ENCODE measurements around the gene AGAP9.
"Not testable (repeated sequence)": the region's sequence is repeated elsewhere in the genome, so short reads cannot be mapped to it uniquely, and the experiment has no call there.

AGAP9 gene

DNA sequence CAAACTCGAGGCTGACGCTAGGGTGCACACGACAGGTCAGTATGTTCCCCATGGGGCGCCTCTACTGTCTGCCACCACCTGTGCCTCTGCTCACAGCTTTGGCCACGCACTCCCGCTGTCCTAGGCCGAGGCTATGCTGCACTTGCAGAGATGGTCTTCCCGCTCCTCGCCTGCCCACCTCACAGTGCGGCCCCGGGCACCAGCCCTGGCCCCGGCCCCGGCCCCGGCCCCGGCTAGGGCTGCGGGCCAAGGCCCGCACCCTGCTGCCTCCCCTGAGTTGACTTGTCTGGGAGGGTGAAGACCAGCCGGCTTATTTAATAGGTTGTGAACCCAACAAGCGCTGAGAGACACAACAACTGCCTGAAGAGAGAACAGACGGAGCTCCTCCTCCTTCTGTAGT is at the start of gene AGAP9:
TSS of gene AGAP9 (minus strand) at position 164 of the 400 bp plus-strand sequence. CDS start at position 52, 112 bp downstream.
- not testable (repeated sequence) for DNase-seq

DNA sequence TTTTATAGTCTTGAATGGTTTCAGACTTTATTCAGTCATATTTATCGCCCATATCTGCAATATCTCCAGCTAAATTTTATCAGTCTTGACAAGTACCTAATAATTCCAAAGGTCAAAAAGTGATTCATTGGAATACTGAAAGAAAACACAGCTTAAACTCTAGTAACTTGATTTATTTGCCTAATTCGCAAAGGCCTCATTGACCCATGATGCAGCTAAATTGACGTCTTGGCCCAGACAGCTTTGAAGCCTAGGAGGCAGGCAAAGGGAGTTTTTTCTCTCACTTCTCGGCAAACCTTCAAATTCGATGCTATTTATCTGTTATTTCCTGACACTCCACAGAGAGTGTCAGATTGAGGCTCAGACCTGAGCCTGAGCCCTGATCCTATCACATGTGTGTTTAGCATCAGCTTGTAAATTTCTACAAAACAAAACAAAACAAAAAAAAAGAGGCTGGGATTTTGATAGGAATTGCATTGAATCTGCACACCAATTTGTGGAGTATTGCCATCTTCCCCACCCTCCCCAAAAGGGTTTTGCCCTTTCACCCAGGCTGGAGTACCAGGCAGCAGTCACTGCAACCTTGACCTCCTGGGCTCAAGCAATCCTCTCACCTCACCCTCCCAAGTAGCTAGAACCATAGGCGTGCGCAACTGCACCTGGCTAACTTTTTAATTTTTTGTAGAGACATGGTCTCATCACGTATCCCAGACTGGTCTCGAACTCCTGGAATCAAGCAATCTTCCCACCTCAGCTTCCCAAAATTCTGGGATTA is 47.9 kb upstream of the AGAP9 start:
- not testable (repeated sequence) for DNase-seq

DNA sequence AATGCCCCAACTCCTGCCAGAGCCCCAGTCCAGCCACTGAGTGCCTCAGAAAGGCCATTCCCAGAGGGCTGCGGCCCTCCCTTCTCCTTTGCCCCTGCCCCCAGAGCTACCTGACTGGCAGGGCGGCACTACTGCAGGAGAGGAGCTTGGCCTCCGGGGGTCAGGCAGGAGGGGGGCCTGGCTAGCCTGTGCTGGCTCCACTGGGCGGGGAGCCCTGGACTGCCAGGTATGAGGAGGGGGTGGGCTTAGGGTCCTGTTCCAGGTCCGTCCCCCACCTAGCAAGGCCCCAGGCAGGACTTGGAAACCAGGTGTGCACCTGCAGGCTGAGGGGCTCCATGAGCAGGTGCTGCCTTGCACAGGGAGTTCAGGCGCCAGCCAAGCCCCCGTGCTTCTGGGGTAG is 43.3 kb upstream of the AGAP9 start:
- not testable (repeated sequence) for DNase-seq

DNA sequence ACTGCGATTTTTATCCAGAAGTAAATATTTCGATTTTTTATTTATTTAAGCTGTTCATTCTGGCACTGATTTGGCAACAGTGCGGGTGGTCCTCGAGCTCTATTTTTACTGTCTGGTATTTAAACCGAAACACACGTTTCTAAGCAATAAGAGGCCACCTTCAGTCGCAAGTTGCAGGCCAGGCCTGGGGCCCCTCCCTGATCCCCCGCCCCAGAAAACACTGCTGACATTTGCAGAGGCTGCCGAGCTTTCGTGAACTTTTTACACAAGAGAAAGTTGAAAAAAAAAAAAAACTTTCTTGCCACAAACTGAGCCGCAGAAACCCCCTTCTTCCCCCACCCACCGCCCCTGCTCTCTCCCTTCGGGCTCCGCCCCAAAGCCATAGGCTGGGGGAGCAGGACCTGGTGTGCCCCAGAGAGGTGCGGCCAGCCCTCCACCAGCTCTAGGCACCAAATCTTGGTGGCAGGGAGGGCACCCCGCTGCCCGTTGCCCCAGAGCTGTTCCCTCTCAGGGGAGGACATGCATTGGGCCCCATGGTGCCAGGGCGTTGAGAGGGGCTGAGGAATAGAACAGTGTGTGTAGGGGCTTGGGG is 42.8 kb upstream of the AGAP9 start:
- DNase-seq: not testable (repeated sequence)

DNA sequence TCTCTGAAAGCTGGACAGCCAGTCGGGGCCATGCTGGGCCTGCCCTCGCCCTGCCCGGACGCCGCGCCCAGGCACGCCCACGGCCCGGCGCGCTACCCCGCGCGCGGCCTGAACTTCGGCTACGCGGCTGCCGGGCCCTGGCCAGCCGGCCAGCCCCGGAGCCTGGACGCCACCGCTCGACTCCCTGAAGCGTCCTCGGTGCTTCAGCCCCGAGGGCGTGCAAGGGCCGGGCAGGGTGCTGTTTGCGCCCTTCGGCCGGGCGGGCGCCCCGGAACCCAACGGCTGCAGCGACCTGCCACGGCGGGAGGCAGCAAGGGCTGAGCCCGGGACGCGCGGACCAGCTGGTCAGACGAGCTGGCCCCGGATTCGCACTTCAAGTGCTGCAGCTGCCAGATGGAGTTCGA is 42.1 kb upstream of the AGAP9 start:
- DNase-seq: not testable (repeated sequence)

DNA sequence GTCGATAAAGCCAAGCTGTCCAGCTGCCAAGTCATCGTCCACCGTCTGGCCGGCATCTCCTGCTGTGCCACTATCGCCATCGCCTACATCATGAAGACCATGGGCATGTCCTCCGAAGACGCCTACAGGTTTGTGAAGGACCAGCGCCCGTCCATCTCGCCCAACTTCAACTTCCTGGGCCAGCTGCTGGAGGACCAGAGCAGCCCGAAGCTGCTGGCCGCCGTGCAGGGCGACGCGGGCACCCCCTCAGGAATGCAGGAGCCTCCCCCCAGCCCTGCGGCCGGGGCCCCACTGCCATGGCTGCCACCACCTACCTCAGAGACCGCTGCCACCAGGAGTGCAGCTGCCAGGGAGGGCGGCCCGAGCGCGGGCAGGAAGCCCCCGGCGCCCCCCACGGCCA is 41.5 kb upstream of the AGAP9 start:
- DNase-seq: not testable (repeated sequence)

DNA sequence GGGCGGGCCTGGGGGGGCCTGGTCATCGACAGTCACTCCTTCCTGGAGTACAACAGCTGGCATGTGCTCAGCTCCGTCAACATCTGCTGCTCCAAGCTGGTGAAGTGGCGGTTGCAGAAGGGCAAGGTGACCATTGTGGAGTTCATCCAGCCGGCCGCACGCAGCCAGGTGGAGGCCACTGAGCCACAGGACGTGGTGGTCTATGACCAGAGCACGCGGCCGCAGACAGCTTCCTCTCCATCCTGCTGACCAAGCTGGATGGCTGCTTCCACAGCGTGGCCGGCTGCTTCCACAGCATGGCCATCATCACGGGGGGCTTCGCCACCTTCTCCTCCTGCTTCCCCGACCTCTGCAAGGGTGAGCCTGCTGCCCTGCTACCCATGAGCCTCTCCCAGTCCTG is 40.9 kb upstream of the AGAP9 start:
- DNase-seq: not testable (repeated sequence)

DNA sequence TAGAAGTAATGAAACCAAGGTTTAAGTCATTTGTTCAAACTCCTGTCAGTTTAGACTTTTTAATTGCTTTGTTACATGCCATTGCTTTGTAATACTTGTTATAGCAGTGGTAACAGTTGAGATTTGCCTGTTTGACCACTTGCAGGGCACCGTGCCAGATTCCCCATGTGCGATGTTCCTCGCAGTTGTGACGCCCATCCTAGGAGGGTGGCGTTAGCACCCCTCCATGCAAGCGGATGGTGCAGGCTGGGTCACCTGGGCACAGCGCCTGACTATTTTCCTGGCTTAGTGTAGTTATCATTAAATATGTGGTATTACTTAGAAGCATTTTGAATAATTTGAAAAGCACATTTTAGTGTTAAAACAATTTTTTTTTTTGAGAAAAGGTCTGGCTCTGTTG is 37.0 kb upstream of the AGAP9 start:
- not testable (repeated sequence) for DNase-seq

DNA sequence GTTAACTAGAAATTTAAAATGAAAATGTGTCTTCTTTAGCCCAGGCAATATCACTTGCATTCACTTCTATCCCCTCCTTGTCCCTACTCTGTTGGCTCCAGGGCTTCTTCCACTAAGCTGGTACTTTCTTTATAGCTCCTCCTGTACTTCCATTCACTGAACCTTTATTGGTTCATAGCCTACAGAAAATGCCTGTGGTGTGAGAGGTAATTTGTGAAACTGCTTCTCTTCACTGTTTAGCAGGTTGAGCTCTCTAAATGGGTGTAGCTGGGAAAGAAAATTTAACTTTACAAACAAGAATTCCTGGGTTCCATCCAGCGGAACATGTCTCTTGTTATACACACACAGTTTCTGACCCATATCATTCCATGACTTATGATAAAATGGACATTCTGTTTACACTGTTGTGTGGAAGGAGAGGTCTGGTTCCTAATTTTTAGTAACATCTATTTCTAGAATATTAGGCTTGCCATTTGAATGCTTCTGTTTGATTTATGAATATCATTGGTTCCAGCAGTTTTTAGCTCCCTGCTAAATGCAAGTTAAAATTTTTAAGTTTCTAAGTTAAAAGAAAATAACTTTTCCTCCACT is 36.4 kb upstream of the AGAP9 start:
- DNase-seq: not testable (repeated sequence)

DNA sequence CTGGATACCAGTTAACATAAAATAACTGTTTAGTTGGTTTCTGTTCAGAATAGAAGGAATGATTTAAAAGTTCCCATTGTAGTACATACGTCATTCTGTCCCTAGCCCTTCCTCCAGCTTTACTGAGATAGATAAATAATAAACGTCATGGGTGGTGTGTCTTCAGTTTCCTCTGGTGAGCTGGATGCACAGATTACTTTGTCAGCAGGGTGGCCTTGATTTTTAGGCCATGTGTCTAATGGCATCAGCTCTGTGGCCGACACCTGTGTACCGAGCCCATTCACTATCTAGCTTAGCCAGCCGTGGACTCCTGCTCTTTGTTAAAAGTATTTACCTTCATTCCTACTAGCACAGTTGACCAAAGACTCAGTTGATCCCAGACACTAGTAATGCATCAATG is 34.7 kb upstream of the AGAP9 start:
- DNase-seq: not testable (repeated sequence)

DNA sequence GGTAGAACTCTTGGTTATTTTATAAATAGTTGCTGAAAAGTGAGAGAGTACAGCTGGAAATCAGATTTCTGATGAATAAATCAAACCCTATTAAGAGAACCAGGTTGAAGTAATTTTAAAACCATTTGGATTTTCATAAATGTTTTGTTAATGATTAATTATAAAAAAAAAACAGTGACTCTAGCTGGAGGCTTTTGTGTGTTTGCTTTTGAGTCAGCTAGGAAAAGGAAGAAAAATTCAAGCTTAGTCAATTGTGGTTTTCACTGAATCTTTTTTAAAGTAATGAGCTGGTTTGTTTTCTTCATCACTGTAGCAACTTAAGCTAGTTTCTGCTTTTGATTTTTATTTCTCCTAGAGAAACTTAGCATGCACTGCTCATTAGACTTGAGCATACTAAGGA is 34.2 kb upstream of the AGAP9 start:
- DNase-seq: not testable (repeated sequence)

DNA sequence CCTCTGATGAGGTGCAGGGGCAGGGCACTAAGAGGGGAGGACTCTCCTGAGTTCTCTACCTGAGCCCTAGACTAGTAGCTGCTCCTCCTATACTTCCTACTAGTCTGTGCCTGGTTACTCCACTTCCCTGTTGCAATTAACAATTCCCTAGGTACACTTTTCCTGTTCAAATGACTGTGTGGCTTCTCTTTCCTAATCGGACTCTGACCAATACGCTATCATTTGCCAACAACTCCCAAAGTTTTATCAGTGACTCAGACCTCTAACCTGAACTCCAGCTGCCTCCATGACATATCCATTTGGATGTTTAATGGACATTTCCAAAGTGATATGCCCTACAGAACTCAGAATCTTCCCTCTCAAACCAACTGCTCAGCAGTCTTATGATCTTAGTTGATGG is 31.9 kb upstream of the AGAP9 start:
- not testable (repeated sequence) for DNase-seq

DNA sequence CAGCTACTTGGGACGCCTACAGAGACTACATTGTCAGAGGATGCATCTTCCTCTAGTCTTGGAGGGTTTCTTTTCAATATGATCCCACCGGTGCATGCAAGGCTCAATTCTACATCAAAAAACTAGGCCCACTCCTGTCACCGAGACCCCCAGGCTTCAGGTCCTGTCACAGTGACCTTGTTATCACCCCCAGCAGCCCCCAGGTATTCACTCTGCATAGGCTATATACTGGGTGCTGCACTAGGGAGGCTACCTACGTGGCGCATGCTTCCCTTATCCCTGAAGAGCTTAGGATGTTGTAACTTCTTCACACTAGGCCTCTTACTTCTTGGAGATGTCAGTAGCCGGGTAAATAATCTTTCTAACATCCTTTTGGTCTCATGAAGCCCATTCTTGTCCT is 31.1 kb upstream of the AGAP9 start:
- not testable (repeated sequence) for DNase-seq

DNA sequence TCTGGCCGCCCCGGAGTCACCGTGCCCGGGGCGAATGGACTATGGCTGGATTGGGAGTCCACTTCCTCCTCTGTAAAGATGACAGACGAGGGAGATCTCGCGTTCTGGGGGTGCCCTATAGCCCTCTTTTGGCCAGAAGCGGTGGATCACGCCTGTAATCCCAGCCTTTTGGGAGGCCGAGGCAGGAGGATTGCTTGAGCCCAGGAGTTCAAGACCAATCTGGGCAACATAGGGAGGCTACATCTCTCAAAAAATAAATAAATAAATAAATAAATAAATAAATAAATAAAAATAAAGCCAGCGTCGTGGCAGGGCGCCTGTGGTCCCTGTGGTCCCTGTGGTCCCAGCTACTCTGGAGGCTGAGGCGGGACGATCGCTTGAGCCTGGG is 30.4 kb upstream of the AGAP9 start:
- DNase-seq: not testable (repeated sequence)

DNA sequence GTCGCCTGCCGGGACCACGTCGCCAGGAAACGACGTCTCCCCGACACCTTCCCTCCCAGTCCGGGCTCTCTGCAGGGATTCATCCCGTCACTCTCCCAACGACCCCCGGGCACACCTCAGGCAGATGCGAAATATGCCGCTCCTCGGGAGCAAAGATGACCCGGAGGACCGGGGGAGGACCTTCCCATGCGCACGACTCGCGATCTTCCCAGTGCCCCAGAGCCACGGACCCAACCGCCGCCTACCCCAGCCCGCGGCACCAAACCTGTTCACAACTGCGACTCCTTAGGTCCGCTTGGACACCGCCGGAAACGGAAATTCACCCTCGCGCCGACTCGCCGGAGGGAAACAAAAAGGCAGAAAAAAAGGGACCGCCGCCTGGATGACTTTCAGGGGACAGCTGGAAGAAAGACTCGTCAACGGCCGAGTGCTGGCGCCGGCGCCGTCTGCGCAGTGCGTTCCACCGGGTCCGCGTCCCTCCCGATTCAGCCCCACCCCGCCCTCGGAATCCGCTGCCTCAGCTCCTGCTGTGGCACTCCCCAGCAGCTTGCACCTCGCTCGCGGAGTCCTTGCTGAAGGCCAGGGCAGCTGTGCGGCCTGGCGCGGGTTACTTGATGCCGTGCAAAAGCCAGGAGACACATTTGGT is 29.9 kb upstream of the AGAP9 start:
- DNase-seq: peak; percentile 86 to 88

DNA sequence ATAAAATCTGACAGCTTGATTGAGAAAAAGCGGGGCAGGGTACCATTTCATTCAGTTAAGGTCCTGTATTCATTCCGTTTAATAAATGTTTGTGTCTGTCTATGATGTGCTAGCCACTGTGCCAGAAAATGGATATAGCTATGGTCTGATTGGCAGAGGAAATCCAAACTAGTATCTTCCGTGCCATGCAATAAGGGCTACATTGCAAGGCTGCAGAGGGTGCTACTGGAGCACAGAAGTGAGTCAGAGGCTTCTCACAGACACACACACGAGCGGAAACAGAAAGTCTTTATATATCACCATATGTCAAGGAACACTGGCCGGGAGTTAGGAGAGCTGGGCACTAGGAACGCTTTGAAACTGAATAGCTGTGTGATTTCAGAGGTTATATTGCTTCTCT is 29.3 kb upstream of the AGAP9 start:
- not testable (repeated sequence) for DNase-seq

DNA sequence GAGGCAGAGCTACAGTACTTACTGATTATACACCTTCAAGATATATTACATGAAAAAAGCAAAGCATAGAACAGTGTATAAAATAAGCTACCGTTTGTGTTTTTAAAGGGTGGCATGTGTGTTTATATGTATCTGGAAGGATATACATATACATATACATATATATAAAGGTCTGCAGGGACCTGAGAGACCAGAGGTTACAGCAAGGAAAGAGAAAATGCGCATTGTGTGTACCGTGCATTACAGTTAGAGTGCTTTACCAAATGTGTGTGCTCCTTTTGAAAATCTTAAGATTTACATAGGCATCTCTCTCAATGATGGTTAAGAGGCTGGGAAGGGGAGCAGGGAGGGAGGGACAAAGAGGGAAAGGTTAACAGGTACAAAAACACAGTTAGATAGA is 23.8 kb upstream of the AGAP9 start:
- DNase-seq: not testable (repeated sequence)

DNA sequence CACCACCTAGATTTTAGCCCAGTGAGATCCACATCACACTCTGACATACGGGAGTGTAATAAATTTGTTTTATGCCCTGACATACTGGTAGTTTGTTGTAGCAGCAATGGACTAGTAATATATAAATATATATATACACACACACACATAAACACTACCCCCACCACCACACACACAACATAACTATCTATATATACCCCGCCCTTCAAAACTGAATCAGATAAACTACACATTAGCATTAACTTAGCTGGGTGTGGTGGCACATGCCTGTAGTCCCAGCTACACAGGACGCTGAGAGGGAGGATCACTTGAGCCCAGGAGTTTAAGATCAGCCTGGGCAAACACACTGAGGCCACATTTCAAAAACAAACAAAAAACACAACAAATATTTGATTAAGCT is 13.0 kb upstream of the AGAP9 start:
- not testable (repeated sequence) for DNase-seq

DNA sequence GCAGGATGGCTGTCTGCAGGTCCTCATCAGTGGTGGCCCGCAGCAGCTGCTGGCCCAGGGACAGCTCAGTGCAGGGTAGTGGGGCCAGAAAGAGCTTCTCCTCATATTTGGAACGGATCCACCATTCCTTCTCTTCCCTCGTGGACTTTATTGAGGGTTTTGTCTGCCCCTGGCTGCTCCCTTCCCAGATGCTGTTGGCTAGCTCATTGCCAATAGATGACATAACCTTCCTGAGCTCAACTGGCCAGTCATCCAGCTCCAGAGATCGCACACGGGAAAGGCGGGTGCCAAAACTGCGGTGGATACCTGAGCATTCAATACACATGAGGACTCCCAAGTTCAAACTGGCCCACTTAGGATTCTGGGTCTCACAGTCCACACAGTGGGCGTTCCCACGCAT is 21.1 kb downstream of the AGAP9 start:
- DNase-seq: not testable (repeated sequence)

DNA sequence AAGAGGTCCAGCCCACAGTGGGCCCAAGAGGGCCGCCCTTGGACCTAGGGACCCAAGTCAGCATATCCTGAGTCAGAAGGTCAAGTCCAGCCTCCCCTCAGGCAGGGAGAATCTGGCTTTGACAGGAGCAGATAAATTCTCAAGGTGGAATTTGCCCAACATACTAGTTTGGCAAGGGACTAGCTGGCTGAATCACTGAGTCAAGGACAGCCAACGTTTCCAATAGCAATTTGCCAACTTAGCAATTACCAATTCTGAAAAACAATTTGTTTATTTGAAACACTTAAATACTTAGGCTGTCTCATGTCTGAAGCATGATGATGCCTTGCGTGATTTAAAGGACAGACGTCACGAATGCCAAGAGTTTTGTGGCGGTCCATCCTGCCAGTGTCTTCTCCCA is 29.2 kb downstream of the AGAP9 start:
- not testable (repeated sequence) for DNase-seq

DNA sequence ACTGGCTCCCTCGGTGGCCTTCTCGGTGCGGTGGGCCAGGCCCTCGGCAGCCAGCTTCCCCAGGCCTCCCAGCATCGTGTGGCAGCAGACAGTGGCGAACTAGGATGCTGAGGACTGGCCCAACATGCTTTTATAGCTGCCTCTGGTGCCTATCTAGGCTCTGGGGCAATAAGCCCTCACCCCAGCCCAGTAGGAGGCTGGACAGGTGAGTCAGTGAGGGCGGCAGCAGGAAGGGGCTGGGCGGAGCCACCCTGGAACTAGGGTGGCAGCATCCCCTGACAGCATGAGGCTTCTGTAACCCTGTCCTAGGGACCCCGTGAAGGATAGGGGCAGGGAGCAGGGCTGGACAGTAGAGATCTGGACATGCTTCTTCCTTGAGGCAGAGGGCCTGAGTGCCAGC is 31.8 kb downstream of the AGAP9 start, which contains the start of gene FAM25G:
TSS of gene FAM25G (minus strand) at position 101 of the 400 bp plus-strand sequence. CDS start at position 75, 26 bp downstream.
- DNase-seq: not testable (repeated sequence)

DNA sequence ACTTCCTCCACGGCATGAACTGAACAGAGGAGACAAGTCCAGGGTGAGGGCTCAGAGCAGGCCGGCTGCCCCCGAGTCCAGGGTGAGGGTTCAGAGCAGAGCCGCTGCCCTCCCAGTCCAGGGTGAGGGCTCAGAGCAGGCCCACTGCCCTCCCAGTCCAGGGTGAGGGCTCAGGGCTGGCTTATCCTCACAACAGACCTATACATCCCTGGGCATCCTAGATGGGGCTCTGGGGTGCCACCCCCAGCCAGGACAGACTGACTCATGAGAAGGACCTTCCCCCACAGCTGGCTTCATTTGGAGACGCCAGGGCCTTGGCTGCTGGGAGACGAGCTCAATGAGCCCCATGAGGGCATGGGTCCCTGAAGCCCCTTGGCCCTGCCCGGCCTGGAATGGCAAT is 33.8 kb downstream of the AGAP9 start:
- not testable (repeated sequence) for DNase-seq

DNA sequence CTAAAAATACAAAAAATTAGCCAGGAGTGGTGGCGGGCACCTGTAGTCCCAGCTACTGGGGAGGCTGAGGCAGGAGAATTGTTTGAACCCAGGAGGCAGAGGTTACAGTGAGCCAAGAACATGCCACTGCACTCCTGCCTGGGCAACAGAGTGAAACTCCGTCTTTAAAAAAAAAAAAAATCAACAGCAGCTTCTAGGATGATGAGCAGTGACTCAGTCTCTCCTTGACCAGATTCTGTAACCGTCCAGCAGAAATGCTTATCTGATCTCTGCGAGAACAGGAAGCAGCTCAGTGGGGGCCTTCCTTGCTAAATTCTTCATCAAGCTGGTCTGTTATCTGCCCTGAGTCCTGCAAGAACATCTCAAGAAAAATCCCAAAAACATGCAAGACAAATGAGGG is 37.5 kb downstream of the AGAP9 start:
- DNase-seq: not testable (repeated sequence)
